HCT116 (cell line): ENCODE measurements around the gene HHIPL1. TPM values are rescaled to one million over a fixed set of nuclear protein-coding genes. Genes with fewer than 3 reads are reported as not detected.

ENCODE experiments used
- ATAC-seq: fragments of 200-7000 bp; cut with Tn5 transposase; 2 replicates; pipeline ENCODE4 v1.9.1; 2020; ENCODE audit warnings: mild to moderate bottlenecking, moderate library complexity
- BruUV-seq: library from RNA; stranded (reverse); fragments of 400-500 nt; replicated peaks from 2 replicates; lab custom pipeline; 2021; lab: Mats Ljungman, UMichigan
- CTCF ChIA-PET: fragments of 300-600 bp; sonication (Branson Sonifier 250); formaldehyde crosslinking; loops from one replicate; lab custom pipeline; 2021; ENCODE audit warnings: antibody characterized with exemption; lab: Charles Lee
- POLR2A ChIA-PET: fragments of 300-600, 350-600 bp; sonication (Branson Sonifier 250); formaldehyde crosslinking; loops from one replicate; lab custom pipeline; 2021; ENCODE audit warnings: antibody characterized with exemption; lab: Charles Lee
- RAD21 ChIA-PET, 2 experiments: fragments of 300-600 bp; sonication (Branson Sonifier 250); formaldehyde crosslinking; loops; one replicate each; lab custom pipeline; 2023; ENCODE audit warnings: low total read pairs in 2 of 2; ENCODE audit not compliant: uncharacterized antibody in 2 of 2, unreplicated experiment in 2 of 2, low non-redundant PET in 1 of 2; lab: Charles Lee
- DNase-seq: peaks from one replicate; pipeline ENCODE4 v3.0.0-alpha.2; 2010; ENCODE audit warnings: low read depth, low spot score
- H2AFZ ChIP-seq: fragments of 200-600 bp; shearing (Covaris generic), sonication (generic); 2 replicates; pipeline ENCODE4 v1.6.1; 2017; ENCODE audit warnings: low read depth, mixed run types, mixed read lengths, antibody characterized with exemption, low read length; ENCODE audit not compliant: poor library complexity, severe bottlenecking
- H3K27ac ChIP-seq: 2 replicates; pipeline ENCODE4 v1.5.1; 2012; ENCODE audit warnings: low read depth, low read length
- H3K27me3 ChIP-seq: fragments of 200-600 bp; sonication (generic); 2 replicates; pipeline ENCODE4 v1.6.1; 2016; ENCODE audit warnings: mixed run types, low read length, mixed read lengths; ENCODE audit not compliant: insufficient read depth
- H3K36me3 ChIP-seq, 2 experiments: fragments of 200-500 bp in 1 of 2; fragments of 200-600 bp in 1 of 2; sonication (Bioruptor generic) in 1 of 2; sonication (generic) in 1 of 2; 2 replicates each; pipeline versions ENCODE4 v1.5.1 to v1.6.1; 2014 to 2016; ENCODE audit warnings: low read length in 2 of 2, inconsistent platforms in 1 of 2, mixed read lengths in 1 of 2, mixed run types in 1 of 2; ENCODE audit not compliant: insufficient read depth in 2 of 2, control insufficient read depth in 1 of 2
- H3K4me1 ChIP-seq, 2 experiments: fragments of 200-600 bp in 1 of 2; sonication (generic) in 1 of 2; 2 replicates each; pipeline versions ENCODE4 v1.5.1 to v1.6.1; 2012 to 2017; ENCODE audit warnings: low read length in 2 of 2, inconsistent platforms in 1 of 2, mild to moderate bottlenecking in 1 of 2, mixed read lengths in 1 of 2, mixed run types in 1 of 2, moderate library complexity in 1 of 2; ENCODE audit not compliant: insufficient read depth in 2 of 2, control insufficient read depth in 1 of 2
- H3K4me2 ChIP-seq: fragments of 200-600 bp; sonication (generic); 2 replicates; pipeline ENCODE4 v1.6.1; 2017; ENCODE audit warnings: mixed run types, low read length, mixed read lengths
- H3K4me3 ChIP-seq, 2 experiments: fragments of 200-600 bp in 1 of 2; sonication (generic) in 1 of 2; replicated peaks in 1 of 2; 2 replicates each; pipeline ENCODE4 v1.5.1; 2011 to 2016; ENCODE audit warnings: low read length in 2 of 2, control low read depth in 1 of 2, low read depth in 1 of 2, mild to moderate bottlenecking in 1 of 2, mixed read lengths in 1 of 2, mixed run types in 1 of 2
- H3K79me2 ChIP-seq: fragments of 200-600 bp; sonication (generic); 2 replicates; pipeline ENCODE4 v1.6.1; 2017; ENCODE audit warnings: mild to moderate bottlenecking, mixed run types, low read length, moderate library complexity, mixed read lengths; ENCODE audit not compliant: insufficient read depth
- H3K9ac ChIP-seq: fragments of 200-600 bp; sonication (generic); 2 replicates; pipeline ENCODE4 v1.6.1; 2016; ENCODE audit warnings: low read length, mixed read lengths
- H3K9me2 ChIP-seq: fragments of 200-600 bp; sonication (generic), shearing (Covaris generic); 2 replicates; pipeline ENCODE4 v1.6.1; 2017; ENCODE audit warnings: mixed run types, mild to moderate bottlenecking, moderate library complexity; ENCODE audit not compliant: insufficient read depth
- H3K9me3 ChIP-seq, 2 experiments: fragments of 200-500 bp in 1 of 2; fragments of 200-600 bp in 1 of 2; sonication (Bioruptor generic) in 1 of 2; sonication (generic) in 1 of 2; 2 replicates each; pipeline ENCODE4 v1.6.1; 2014 to 2017; ENCODE audit warnings: low read length in 2 of 2, mixed read lengths in 2 of 2, inconsistent platforms in 1 of 2, low read depth in 1 of 2, mild to moderate bottlenecking in 1 of 2, mixed run types in 1 of 2, moderate library complexity in 1 of 2; ENCODE audit not compliant: control insufficient read depth in 1 of 2, insufficient read depth in 1 of 2
- H4K20me1 ChIP-seq: fragments of 200-600 bp; sonication (generic), shearing (Covaris generic); 2 replicates; pipeline ENCODE4 v1.6.1; 2017; ENCODE audit warnings: mixed run types, mild to moderate bottlenecking, moderate library complexity; ENCODE audit not compliant: insufficient read depth
- CEBPB ChIP-seq: IDR thresholded peaks from 2 replicates; pipeline ENCODE4 v1.6.1; 2012; ENCODE audit warnings: low read depth
- CTCF ChIP-seq, 3 experiments: fragments of 200-600 bp in 1 of 3; sonication (generic) in 1 of 3; IDR thresholded peaks in 2 of 3; conservative IDR thresholded peaks in 1 of 3; 2 replicates each; pipeline ENCODE4 v1.5.1; 2012 to 2017; ENCODE audit warnings: low read depth in 2 of 3, low read length in 2 of 3, antibody characterized with exemption in 1 of 3, borderline replicate concordance in 1 of 3, control low read depth in 1 of 3, mild to moderate bottlenecking in 1 of 3, mixed read lengths in 1 of 3, mixed run types in 1 of 3, moderate library complexity in 1 of 3; ENCODE audit not compliant: insufficient read depth in 1 of 3
- EGR1 ChIP-seq: IDR thresholded peaks from 2 replicates; pipeline ENCODE4 v1.6.1; 2012; ENCODE audit warnings: low read depth
- EZH2 ChIP-seq: fragments of 200-600 bp; sonication (generic); IDR thresholded peaks from 2 replicates; pipeline ENCODE4 v1.6.1; 2017; ENCODE audit warnings: antibody characterized with exemption, mixed run types
- POLR2A ChIP-seq: IDR thresholded peaks from 2 replicates; pipeline ENCODE4 v1.7.0; 2011; ENCODE audit warnings: borderline replicate concordance; ENCODE audit not compliant: insufficient read depth, insufficient read length; ENCODE audit errors: extremely low read depth
- YY1 ChIP-seq: IDR thresholded peaks from 2 replicates; pipeline ENCODE4 v1.6.1; 2011; ENCODE audit warnings: low read length, low read depth, moderate library complexity, mild to moderate bottlenecking; ENCODE audit not compliant: insufficient replicate concordance; ENCODE audit errors: extremely low read depth
- ZFX ChIP-seq: fragments of 450-650 bp; IDR thresholded peaks from 2 replicates; pipeline ENCODE4 v1.6.1; 2017
- ZNF274 ChIP-seq: fragments of 200-500 bp; sonication (Bioruptor generic); IDR thresholded peaks from 2 replicates; pipeline ENCODE4 v1.6.1; 2014; ENCODE audit warnings: mild to moderate bottlenecking, low read depth, low read length, inconsistent platforms
- intact Hi-C: fragments of 100-400 bp; cut with micrococcal nuclease; formaldehyde crosslinking; loops from 2 replicates; pipeline ENCODE4 v1.10.0; 2022
- total RNA-seq: library from RNA; stranded (reverse); gene quantifications from one replicate; pipeline ENCODE4 v1.2.1, GENCODE V29; 2021; ENCODE audit not compliant: unreplicated experiment

Gene HHIPL1
- total RNA-seq, 1 experiment from 2014 or later: not detected

DNA sequence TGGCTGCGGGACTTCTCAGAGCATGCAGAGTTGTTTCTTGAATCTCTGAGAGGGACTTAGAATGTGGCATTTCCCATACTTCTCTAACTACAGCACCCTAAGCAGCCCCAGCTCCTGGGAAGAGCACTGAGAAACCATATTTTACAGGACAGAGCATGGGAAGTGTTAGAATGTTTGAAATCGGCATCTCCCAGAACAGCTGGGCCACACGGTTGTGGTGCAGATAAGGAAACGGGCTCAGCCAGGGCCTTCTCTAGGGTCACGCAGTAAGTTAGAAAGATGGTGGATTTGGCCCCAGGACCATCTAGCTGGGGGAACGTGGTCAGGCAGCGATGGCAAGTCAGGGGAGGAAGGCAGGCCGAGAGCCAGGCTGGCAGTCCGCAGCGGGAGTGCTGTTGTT, 10.5 kb upstream of the HHIPL1 start (continued):
- TF ChIP-seq YY1: no peak

DNA sequence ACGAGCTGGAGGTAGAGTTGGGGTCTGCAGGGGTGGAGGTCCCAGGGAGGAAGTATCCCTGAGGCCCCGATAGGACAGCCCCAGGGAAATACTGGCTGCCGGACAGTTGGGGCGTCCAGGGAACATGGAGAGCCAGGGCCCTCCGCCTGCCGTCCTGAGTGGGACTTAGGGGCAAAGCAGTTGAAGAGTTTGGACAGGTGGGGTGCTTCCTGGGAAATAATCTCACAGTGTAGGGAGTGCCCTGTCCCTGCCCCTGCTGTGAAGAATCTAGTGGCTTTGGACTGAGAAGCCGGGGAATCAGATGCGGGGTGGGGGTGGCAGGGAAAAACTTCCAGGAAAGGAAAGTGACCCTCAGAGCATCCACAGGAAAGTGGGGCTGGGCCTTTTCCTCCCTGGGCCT, 9.8 kb upstream of the HHIPL1 start:
- H2AFZ ChIP-seq: no peak overlapping the region
- no peak for TF ChIP-seq POLR2A
- TF ChIP-seq EZH2: no peak
- TF ChIP-seq CEBPB: no peak
- no peak for TF ChIP-seq EGR1
- no peak for TF ChIP-seq ZNF274
- TF ChIP-seq CTCF (IDR thresholded peaks at IDR 0.05 in 2 of 3, conservative IDR thresholded peaks at IDR 0.05 in 1 of 3; ENCODE audit: borderline replicate concordance in 1 of 3, insufficient read depth in 1 of 3, low read depth in 2 of 3, low read length in 2 of 3): no peak
- TF ChIP-seq ZFX: no peak
- H3K9me2 ChIP-seq: no peaks in the 10 kb centered on the region
- no peak overlapping the region for H3K27ac ChIP-seq
- ChIA-PET RAD21 (no interaction called here), POLR2A (no interaction called here), CTCF (no interaction called here)
- no peaks in the 10 kb centered on the region for H3K4me1 ChIP-seq
- intact Hi-C loops: no loop called here
- no peaks in the 10 kb centered on the region for H3K36me3 ChIP-seq
- DNase-seq: no peak
- H3K27me3 ChIP-seq: no peaks in the 10 kb centered on the region
- H3K9me3 ChIP-seq: no peaks in the 10 kb centered on the region
- H3K79me2 ChIP-seq: no peaks in the 10 kb centered on the region
- H3K4me2 ChIP-seq: no peak overlapping the region
- ATAC-seq: no peak
- BruUV-seq: no TSS peak
- no peak overlapping the region for H3K9ac ChIP-seq
- H4K20me1 ChIP-seq: no peaks in the 10 kb centered on the region
- no peak overlapping the region for H3K4me3 ChIP-seq
